Pons (tissue), 1 donor: Measurements from ENCODE around the gene SHC3.

Experiments
- DNase-seq: peaks from one replicate; pipeline ENCODE4 v3.0.0-alpha.2; 2016; ENCODE audit warnings: low spot score

Gene SHC3

DNA sequence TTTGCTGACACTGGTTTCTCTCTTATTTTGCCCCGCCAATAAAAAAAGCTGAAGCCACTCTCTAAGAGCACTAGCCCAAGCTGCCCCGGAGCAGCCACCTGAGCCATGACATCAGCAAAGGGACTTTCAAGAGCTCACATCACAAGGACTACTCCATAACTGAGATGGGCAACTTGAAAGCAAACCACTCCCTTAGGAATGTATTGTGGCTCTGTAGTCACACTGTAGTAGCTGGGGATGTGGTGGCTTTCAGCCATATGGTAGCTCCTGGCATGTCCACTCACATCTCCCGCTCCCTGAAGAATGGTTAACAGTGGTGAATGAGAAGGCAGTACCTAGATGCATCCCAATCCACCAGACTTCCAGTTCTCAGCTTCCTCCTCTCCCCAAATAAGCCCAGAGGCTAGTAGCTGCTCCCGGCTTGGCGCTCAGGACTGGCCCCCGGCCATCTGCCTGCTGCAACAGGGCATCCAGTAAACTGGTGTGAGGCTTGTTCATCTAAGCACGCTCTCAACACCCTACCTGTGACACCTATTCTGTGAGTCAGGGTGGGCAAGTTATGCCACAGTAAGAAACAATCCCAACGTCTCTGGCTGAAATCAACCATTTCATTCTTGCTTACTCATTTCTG, 123.6 kb downstream of the SHC3 start:
- DNase-seq, result no peak

GRCh38 chr9:89053301-89053700, 125.3 kb downstream of the SHC3 start:
- no peak for DNase-seq

GRCh38 chr9:89052470-89053097, 126.0 kb downstream of the SHC3 start:
- no peak for DNase-seq

- peak; percentile 13 for DNase-seq
Observed at GRCh38 chr9:89051421-89052025, 127.1 kb downstream of the SHC3 start.

DNA sequence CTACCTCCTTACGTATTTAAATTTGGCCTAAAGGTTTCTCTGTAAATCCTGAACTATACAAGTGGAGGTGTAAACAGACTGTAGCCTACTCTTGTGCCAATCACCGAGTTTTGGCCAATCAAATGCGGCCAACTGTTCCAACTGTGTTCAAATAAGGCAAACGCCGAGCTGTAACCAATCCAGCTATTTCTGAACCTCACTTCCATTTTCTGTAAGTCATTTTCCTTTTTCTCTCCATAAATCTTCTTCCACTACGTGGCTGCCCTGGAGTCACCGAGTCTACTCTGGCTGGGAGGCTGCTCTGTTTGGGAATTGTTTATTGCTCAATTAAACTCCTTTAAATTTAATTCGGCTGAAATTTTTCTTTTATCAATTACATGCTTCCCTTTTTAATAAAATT, 129.0 kb downstream of the SHC3 start:
- no peak for DNase-seq

DNA sequence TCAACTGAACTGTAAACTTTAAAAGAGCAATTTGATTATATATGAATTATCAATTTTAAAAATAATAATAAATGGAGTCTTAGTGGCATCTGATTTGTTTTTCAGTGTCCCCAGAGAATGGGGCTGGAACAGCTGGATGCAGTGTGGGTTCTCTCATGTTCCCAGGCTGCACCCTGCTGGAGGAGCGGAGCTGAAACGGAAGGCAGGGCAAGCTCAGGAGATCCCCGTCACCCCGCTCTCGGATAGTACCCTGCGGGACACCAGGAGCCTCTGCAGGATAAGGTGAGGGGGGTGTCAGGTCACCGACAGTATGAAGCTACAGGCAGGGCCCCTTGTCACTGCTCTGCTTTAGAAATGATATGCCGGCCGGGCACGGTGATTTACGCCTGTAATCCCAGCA, 130.0 kb downstream of the SHC3 start:
- DNase-seq, result no peak

DNA sequence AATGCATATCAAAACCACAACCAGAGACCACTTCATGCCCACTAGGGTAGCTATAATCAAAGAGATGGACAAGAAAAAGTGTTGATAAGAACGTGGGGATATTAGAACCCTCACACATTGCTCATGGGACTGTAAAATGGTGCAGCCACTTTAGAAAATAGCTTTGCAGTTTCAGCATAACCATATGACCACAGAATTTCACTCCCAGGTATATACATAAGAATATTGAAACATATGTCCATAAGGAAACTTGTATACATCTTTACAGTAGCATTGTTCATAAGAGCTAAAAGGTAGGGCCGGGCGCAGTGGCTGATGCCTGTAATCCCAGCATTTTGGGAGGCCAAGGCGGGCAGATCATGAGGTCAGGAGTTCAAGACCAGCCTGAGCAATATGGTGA, 131.0 kb downstream of the SHC3 start:
- DNase-seq, result no peak

DNA sequence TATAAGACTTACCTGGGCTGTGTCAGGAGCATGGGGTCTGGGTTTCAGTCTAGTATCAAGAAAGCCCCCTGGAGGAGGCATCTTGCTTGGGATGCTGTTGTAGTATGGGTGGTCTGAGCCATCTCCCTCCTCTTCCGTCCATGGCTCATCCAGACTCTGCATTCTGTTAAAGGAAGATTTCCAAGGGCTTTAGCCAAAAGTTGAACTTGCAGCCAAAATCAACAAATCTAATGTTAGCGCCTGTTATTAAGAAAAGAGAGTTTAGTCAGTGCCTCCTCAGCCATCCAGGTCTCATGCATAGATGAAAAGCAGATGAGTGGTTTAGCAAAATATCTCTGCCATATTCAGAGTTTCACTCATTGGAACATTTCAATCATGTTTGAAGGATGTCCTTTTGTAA, 131.8 kb downstream of the SHC3 start:
- no peak for DNase-seq

DNA sequence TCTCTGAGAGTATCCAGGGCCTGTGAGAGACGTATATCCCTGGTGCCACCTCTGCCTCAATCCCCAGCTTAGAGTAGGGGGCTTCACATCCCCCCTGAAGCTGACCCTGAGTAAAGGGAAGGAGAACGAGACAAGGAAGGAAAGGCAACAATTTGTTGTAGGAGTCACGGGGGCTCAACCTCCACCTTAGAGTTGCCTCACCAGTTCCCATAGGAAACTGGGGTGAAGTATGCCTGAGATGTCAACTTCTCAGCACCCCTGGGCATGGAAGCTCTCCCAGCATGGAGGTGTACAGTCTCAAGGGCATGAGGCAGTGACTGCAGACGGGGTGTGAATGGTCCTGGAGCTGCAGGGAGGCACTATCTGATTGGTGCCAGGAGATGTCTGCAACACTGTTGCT, 133.7 kb downstream of the SHC3 start:
- no peak for DNase-seq

DNA sequence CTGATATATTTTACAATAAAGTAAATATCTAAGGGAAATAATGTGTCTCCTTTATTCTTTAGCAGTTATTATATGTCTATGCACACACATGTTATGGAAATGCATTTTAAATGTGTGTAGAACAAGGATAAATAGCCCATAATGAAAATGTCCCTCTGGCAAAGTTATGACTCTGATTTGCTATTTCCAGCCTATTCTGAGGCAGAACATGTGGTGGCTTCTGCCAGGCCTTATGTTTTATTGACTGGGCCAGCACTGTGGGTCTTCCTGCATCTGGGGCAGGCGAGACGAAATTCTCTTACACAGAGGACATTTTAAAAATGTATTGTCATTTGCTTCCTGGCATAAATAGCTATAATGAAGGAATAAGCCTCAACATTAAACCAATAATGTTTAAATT, 134.5 kb downstream of the SHC3 start:
- DNase-seq, result no peak

GRCh38 chr9:89042984-89043383, 135.6 kb downstream of the SHC3 start:
- DNase-seq, result no peak

DNA sequence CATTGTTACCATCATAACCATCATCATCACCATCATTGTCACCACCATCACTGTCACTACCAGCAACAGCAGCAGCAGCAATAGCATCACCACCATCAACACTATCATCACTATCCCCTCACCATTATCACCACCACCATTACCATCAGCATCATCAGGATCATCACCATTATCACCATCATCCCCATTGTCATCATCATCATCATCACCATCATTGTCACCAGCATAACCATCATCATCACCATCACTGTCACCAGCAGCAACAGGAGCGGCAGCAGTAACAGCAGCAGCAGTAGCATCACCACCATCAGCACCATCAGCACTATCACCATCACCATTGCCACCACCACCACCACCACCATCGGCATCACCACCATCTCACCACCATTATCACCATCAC, 139.0 kb downstream of the SHC3 start:
- no peak for DNase-seq

DNA sequence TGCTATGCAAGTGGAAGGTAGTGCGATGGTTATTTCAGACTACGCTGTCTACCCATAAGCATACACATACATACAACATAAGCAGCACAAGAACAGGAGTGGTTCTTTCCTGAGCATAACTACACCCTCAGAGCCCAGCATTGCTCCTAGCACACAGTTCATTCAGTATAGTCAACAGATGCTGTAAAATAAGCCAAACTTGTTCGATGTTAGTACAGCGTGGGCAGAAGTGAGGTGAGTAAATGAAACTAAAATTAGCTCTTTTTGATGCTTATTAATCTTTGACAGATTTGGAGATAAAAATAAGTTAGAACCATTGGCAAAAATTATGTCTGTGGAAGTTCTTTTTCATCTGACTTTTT, 139.5 kb downstream of the SHC3 start:
- DNase-seq, result no peak

- peak; percentile 87 for DNase-seq
Observed at GRCh38 chr9:89038382-89039103, 140.1 kb downstream of the SHC3 start.

DNA sequence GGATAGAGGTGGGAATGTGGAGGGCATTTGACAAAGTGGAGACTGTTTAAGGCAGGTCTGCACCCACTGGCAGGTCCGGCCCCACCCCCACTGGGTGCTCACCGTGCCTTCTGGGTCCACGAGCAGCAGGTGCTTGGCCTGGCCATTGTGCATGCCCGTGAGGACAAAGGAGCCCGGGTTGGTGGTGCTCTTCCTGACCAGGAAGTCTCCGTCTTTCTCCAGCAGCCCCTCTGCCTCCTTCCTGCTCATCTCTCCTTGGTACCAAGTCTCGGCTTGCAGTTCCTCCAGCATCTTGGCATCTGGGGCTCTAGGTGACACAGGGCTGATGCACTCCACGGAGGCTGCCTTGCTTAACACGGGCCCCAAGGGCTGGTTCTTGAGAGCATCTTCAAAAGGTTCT, 140.7 kb downstream of the SHC3 start:
- no peak for DNase-seq

DNA sequence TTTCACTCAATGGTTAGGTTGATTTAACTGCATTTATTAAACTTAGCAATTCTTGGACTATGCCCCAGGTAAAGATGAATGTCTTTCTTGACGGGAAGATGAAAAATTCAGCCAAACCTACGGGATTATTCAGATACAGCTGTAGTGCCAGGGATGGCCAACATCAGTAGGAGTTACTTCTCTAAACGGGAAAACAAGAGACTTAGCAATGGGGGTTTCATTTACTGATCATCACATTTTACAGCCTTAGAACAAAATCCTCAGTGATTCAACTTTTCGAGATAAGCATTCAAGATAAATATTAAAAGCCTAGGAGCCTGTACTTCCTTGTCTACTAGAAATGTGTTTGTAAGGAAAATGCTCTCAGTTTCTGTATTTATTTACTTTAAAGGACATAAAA, 141.3 kb downstream of the SHC3 start:
- DNase-seq, result no peak

DNA sequence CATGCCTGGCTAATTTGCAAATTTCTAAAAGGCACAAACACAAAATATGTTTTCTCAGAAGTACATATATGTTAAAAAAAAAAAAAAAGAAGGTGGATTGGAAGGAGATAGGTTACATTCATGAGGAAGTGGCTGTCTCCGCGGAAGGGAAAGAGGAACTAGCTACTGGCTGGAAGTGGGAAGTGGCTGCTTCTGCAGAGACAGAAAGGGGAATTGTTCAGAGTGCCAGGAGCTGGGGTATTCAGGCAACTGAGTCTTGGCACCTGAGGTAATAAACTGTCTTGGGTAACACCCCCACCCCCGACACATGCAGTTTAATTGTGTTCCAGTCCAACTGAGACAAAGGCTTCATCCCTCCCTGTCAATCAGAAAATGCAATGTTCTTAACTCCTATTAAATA, 141.7 kb downstream of the SHC3 start:
- peak; percentile 75 for DNase-seq

DNA sequence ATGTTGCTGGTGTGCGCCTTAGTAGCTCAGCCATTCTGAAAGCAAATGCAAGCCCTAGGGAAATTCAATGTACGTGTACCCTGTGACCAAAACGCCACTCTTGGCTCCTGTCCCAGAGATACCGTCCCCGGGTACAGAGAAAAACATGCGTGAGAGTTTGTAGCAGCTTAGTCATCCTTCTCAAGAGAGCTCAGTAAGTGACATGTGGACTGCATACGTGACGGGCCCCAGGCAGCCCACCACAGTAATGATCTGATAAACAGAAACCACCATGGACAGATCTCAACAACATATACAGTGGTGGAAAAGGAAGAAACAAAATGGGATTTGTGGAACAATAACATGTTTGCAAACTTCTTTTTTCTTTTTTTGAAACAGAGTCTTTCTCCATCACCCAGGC, 142.2 kb downstream of the SHC3 start:
- DNase-seq, result peak; percentile 44

- DNase-seq, result no peak
Observed at GRCh38 chr9:89032661-89033060, 146.0 kb downstream of the SHC3 start.

- no peak for DNase-seq
Observed at GRCh38 chr9:89032173-89032572, 146.4 kb downstream of the SHC3 start.

DNA sequence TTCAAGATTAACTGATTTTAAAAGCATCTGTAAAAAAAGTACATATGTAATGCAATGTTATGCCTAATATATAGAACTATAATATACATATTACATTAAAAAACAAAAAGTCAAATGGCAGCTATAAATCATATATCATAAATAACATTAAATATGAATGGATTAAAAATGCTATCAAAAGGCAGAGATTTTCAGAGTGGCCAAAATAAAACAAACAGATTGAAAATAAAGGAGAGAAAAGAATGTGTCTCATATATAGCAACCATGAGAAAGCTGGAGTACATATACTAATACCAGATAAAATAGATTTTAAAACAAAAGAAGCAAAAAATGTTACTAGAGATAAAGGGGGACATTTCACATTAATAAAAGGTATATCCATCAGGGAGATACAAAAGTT, 148.8 kb downstream of the SHC3 start:
- no peak for DNase-seq

DNA sequence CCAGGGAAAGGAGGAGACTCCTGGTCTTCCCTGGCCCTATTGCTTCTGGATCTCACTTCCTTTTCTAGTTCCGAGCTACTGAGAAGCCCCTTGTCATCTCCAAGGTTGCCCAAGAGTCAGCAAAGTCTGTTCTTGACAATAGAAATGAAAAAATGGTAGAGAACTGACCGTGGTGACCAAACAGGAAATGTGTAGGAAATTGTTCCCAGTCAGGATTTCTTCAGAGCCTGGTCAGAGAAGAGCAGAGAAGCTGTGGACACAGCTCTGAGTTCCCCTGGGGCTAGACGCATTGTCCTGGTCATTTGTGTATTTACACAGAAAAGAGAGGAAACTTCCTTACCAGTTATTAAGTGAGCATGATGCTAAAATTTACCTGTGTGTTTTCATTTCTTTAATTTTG, 151.7 kb downstream of the SHC3 start:
- peak; percentile 15 for DNase-seq

DNA sequence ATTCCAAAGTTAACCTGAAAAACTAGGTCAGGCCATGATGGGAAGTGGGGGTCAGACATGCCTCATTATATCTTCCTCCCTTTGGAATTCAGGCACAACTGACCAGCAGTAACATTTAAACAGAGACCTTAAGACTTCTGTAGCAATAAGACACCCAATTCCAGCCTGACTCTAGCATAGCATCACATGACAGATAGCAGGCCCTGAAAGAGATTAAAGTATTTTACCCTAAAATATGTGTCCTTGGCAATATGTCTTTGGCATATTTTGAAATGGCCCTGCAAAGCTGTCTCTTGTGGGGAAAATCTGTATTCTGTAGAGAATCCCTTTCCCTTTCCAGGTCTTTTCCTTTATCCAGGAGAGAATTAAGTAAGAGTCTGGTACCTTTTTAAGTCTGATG, 153.1 kb downstream of the SHC3 start:
- DNase-seq, result no peak
